Activated CD4-positive, alpha-beta memory T cell treated with anti-CD3 and anti-CD28 coated beads for 36 hours (primary cell): ENCODE measurements around the gene ZNF687. TPM values are rescaled to one million over a fixed set of nuclear protein-coding genes. Genes with fewer than 3 reads are reported as not detected.
A peak's percentile ranks its signal among the peaks of the same experiment; 100 is the strongest.

Source experiments
- CTCF ChIA-PET: fragments of 350-600 bp; sonication (Branson Sonifier 250); formaldehyde crosslinking; loops from one replicate; lab custom pipeline; 2021; ENCODE audit warnings: antibody characterized with exemption, inconsistent platforms; lab: Charles Lee
- POLR2A ChIA-PET: fragments of 350-600 bp; sonication (Branson Sonifier 250); formaldehyde crosslinking; loops from one replicate; lab custom pipeline; 2021; ENCODE audit warnings: antibody characterized with exemption; lab: Charles Lee
- DNase-seq: peaks from one replicate; pipeline ENCODE4 v3.0.0-alpha.2; 2020
- H3K27ac Mint-ChIP-seq: one replicate; pipeline ENCODE4 v1.8.0; 2021; ENCODE audit warnings: mixed read lengths
- H3K27me3 Mint-ChIP-seq: one replicate; pipeline ENCODE4 v1.8.0; 2021; ENCODE audit warnings: mixed read lengths
- H3K36me3 Mint-ChIP-seq: one replicate; pipeline ENCODE4 v1.8.0; 2021; ENCODE audit warnings: mixed read lengths
- H3K4me1 Mint-ChIP-seq: one replicate; pipeline ENCODE4 v1.8.0; 2021; ENCODE audit warnings: low read depth, mixed read lengths
- H3K4me3 Mint-ChIP-seq: one replicate; pipeline ENCODE4 v1.8.0; 2021; ENCODE audit warnings: mild to moderate bottlenecking, mixed read lengths
- H3K9me3 Mint-ChIP-seq: one replicate; pipeline ENCODE4 v1.8.0; 2021; ENCODE audit warnings: mixed read lengths
- intact Hi-C: fragments of 100-400 bp; cut with micrococcal nuclease; formaldehyde crosslinking; loops from one replicate; pipeline ENCODE4 v1.15.1; 2023
- total RNA-seq, 2 experiments: library from RNA; stranded (reverse); gene quantifications; one replicate each; pipeline ENCODE4 v1.2.3, GENCODE V29; 2021

The ZNF687 gene
- total RNA-seq, 2 experiments from 2014 or later: 27.1 to 27.2 TPM

DNA sequence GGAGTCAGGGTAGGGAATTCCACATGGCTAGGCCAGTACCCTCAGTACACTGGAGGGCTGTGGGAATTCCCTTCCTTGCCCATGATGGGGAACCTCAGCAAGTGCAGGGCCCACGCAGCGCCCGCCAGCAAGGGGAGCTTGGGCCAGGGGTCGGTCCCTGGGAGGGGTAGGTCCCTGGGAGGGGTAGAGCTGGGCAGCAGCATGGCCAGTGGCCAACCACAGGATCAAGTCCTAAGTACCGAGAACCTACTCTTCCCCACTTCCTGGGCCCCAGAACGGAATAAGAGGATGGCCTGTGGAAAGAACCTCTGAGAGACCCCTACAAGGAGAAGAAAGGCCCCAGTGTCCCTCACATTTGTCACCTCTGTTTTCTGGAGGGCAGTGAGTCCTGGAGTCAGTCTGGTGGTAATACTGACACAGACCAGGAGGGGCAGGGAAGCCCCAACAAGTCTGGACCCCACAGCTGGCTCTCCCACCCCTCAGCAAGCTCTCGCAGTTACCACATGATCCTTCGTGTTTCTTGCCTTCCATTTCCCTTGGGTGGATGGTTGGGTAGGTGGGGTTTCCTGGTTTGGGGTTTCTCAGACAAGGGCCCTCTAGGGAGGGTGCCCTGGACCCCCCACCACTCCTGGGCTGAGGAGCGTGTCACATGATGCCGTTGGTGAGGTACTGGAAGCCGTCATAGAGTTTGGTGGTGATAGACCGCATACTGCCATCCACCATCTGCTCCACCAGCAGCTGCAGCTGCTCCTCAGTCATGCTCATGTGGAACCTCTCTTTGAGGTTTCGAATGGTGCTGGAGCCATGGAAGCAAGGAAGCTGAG is 10.3 kb downstream of the ZNF687 start:
- no peak for DNase-seq
- Mint-ChIP-seq H3K4me3 (no peak overlapping the region), H3K4me1 (peaks cover 3% of the 10 kb centered on the region), H3K9me3 (no peaks in the 10 kb centered on the region), H3K27ac (no peak overlapping the region), H3K36me3 (peaks cover 33% of the 10 kb centered on the region), H3K27me3 (no peaks in the 10 kb centered on the region)
- intact Hi-C loops: no loop called here
- CTCF ChIA-PET: interaction anchor here (0.8 to 4.8 kb wide), 3 partner anchors 9 to 47 kb away, joined by 3 to 38 read pairs (median 8); no protein-coding TSS in a partner anchor
- POLR2A ChIA-PET: interaction anchor here (1.9 to 2.4 kb wide), 2 partner anchors 9 to 11 kb away, joined by 6 to 8 read pairs; partner anchors contain the start of gene ZNF687

DNA sequence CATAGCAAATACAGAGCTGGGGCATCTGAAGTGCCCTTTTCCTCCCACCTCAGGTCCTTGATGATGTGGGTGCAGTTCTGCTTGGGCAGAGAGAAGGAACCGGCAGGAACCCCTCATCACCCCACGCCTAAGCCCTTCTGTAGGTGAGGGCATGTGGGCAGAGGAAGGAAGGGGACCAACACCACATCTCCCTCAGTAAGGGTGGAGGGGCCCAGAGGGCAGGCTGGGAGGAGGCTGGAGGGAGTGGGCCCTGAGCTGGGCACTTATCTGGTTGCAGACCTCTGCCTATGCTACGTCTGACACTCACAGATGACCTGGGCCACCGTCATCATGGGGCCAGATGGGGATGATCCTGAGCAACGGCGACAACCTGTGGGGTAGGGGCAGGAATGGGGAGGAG is 11.0 kb downstream of the ZNF687 start:
- CTCF ChIA-PET: interaction anchor here (1.5 to 4.8 kb wide), 2 partner anchors 8 to 47 kb away, joined by 8 to 38 read pairs; no protein-coding TSS in a partner anchor
- intact Hi-C loops: no loop called here
- Mint-ChIP-seq H3K27me3 (no peaks in the 10 kb centered on the region), H3K36me3 (peaks cover 35% of the 10 kb centered on the region), H3K9me3 (no peaks in the 10 kb centered on the region), H3K4me3 (no peak overlapping the region), H3K4me1 (peaks cover 3% of the 10 kb centered on the region), H3K27ac (no peak overlapping the region)
- no peak for DNase-seq
- POLR2A ChIA-PET: interaction anchor here (0.9 to 2.4 kb wide), 3 partner anchors 10 to 19 kb away, joined by 4 to 8 read pairs (median 6); partner anchors contain the start of gene ZNF687

DNA sequence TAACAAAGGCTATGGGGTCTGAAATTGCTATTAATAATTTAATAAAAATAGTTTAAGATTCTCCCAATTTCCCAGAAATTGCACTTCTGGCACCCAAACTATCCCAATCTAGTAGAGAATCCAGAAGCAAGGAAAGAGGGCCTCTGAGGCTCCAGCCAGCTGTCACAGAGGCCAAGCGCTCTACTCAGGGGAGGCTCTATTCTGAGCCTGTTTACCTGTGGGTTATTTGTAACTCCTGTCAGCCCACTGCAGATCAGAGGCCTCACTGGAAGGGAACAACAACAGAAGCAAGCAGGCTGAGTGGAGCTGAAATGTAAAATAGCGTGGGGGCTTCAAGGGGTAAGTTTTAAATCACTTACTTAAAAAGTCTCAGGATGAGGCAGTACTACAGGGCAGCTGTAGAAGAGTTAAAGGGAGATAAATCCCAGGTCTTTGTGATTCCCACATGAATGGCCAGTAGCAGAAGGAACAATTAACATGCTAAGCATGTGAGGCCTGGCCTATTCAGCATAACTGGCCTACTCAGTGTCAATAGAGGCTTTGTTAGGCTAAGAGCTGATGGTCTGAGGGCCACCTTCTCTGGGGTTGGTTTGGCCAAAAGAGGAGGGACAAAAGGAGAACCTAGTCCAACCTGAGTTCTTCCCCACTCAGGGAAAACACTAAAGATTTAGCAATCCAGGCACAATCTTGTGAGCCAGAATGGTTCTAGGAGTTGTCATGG is 12.8 kb downstream of the ZNF687 start:
- POLR2A ChIA-PET: no interaction called here
- no peaks in the 10 kb centered on the region for H3K4me1 Mint-ChIP-seq
- CTCF ChIA-PET: interaction anchor here (0.9 to 4.8 kb wide), 3 partner anchors 12 to 45 kb away, joined by 3 to 38 read pairs (median 4); no protein-coding TSS in a partner anchor

DNA sequence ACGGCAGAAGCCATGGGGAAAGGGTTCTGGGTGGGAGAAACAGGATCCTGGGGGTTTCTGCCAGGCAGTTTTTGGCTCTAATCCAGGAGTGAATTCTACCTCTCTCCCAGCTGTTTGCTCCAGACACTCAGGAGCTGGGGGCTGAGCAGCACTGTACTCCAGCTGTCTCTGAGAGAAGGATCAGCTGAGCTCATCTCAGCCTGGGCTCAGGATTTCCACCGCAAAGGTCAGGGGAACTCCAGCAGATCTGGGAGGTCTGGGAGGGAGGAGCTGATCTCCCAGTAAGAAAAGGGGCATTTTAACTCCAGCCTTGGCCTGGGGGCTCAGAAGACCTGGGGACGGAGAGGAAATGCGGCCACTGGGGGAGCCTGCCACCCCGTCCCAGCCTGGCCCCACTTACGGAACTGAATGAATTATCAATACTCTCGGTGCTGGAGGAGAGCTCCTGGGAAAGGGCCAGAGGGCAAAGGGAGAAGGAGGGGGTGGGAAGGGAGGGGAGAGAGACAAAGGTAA is 27.8 kb downstream of the ZNF687 start:
- intact Hi-C loops: loop anchor here (2.0 kb wide), 1 partner anchor 89 kb away; the partner anchor contains the start of gene PSMB4
- CTCF ChIA-PET: interaction anchor here (1.8 to 6.2 kb wide), 3 partner anchors 9 to 210 kb away, joined by 4 to 88 read pairs (median 58); no protein-coding TSS in a partner anchor

More for the DNA sequence above, 12.8 kb downstream of the ZNF687 start:
- intact Hi-C loops: no loop called here
- Mint-ChIP-seq H3K4me3 (no peak overlapping the region), H3K27ac (no peak overlapping the region), H3K27me3 (no peaks in the 10 kb centered on the region), H3K9me3 (no peaks in the 10 kb centered on the region), H3K36me3 (peaks cover 36% of the 10 kb centered on the region)
- DNase-seq: no peak

DNA sequence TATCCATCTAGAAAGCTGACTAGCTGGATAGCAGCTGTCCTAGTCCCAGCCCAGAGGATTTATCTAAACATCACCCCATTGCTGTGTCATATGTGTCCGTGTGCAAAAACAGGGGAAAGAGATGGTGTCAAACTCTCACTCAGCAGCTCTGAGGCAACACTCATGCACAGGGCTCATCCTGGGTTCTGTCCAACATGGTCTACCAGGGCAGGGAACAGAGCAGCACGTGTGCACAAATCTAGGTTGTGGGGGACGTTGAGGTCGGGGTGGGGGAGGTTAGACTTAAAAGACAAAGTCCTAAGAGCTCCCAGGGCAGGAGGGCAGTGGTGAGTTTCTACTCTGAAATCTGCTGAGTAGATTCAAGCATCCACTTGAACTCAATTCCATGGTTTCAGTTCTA is 28.9 kb downstream of the ZNF687 start:
- peaks cover 41% of the 10 kb centered on the region for H3K4me1 Mint-ChIP-seq
- DNase-seq: no peak
- H3K9me3 Mint-ChIP-seq: no peaks in the 10 kb centered on the region
- ChIA-PET POLR2A (interaction anchor here (0.6 to 3.9 kb wide), 14 partner anchors 9 to 1077 kb away, joined by 3 to 41 read pairs (median 4); partner anchors contain the start of genes PI4KB, PSMB4 and ZNF687), CTCF (interaction anchor here (0.9 to 6.2 kb wide), 8 partner anchors 10 to 211 kb away, joined by 4 to 88 read pairs (median 6); partner anchors contain the start of genes PI4KB and PSMB4)
- H3K27me3 Mint-ChIP-seq: no peaks in the 10 kb centered on the region
- H3K27ac Mint-ChIP-seq: peak overlapping the region; percentile 97
- H3K4me3 Mint-ChIP-seq: no peak overlapping the region
- intact Hi-C loops: loop anchor here (1.0 to 2.0 kb wide), 4 partner anchors 16 to 88 kb away; partner anchors contain the start of genes PI4KB, PSMB4 and RFX5
- peaks cover 40% of the 10 kb centered on the region for H3K36me3 Mint-ChIP-seq

More for the DNA sequence above, 27.8 kb downstream of the ZNF687 start:
- Mint-ChIP-seq H3K27ac (no peak overlapping the region), H3K36me3 (peaks cover 42% of the 10 kb centered on the region), H3K4me3 (no peak overlapping the region), H3K9me3 (no peaks in the 10 kb centered on the region), H3K27me3 (no peaks in the 10 kb centered on the region), H3K4me1 (peaks cover 39% of the 10 kb centered on the region)
- POLR2A ChIA-PET: interaction anchor here (1.4 to 3.9 kb wide), 2 partner anchors 17 to 29 kb away, joined by 7 to 41 read pairs; partner anchors contain the start of gene PI4KB
- DNase-seq: no peak

DNA sequence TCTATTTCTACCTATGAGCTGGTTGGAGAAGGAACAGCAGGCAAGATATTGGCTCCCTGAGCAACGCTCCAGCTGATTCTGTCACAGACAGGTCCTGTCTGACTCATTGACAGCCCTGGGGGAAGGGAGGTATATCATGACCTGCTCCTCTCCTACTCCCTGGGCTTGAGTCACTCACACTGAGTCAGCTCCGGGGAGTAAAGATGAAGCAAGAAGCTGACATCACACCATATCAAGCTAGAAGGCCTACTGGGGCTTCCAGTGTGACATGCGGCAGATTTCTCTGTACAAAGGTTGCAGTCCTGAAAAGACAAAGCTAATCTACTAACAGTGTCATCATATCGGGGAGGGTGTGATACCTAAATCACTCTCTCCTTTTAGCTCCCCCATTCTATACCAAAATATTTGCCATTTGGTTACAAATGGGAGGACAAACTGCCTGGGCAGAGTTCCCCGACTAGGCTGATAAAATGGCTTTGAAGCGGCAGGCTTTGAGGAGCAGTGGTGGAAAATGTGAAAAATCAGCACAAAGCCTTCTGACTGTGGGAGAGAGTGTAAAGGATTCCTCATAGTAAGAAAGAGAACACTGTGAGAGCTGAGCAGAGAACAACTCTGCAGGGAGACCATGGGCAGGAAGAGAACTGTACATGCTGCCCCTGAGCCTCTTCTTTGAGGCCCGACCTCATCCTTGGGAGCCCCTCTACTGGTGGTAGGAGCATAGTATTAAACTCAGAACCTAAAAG is 29.7 kb downstream of the ZNF687 start:
- Mint-ChIP-seq H3K27ac (peak overlapping the region; percentile 97), H3K36me3 (peaks cover 40% of the 10 kb centered on the region), H3K4me1 (peaks cover 41% of the 10 kb centered on the region), H3K4me3 (peak overlapping the region; percentile 1), H3K27me3 (no peaks in the 10 kb centered on the region), H3K9me3 (no peaks in the 10 kb centered on the region)
- ChIA-PET CTCF (interaction anchor here (0.7 to 6.2 kb wide), 11 partner anchors 11 to 212 kb away, joined by 3 to 88 read pairs (median 4); partner anchors contain the start of genes PI4KB and PSMB4), POLR2A (interaction anchor here (0.6 to 3.9 kb wide), 14 partner anchors 9 to 1078 kb away, joined by 3 to 41 read pairs (median 4); partner anchors contain the start of genes PI4KB, PSMB4 and ZNF687)
- DNase-seq: peak; percentile 91
- intact Hi-C loops: loop anchor here (1.0 to 2.0 kb wide), 4 partner anchors 16 to 87 kb away; partner anchors contain the start of genes PI4KB, PSMB4 and RFX5

DNA sequence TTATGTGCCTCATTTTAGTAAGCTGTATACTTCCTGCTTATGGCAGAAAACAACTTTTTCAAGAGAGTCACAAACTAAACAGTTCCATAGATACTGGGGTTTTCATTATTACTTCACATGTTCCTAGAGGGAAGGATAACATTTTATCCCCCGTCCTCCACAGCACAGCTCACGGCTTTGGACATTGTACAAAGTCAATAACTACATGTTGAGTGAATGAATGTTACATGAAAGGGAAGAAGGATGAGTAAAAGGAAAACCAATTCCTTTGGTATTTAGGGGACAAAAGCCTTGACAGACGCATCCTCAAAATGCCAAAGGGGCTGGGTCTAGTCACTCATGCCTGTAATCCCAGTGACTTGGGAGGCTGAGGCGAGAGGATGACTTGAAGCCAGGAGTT is 30.3 kb downstream of the ZNF687 start:
- Mint-ChIP-seq H3K4me1 (peaks cover 41% of the 10 kb centered on the region), H3K27ac (peak overlapping the region; percentile 97), H3K36me3 (peaks cover 35% of the 10 kb centered on the region), H3K27me3 (no peaks in the 10 kb centered on the region), H3K9me3 (no peaks in the 10 kb centered on the region), H3K4me3 (no peak overlapping the region)
- no peak for DNase-seq
- intact Hi-C loops: no loop called here
- ChIA-PET POLR2A (interaction anchor here (0.6 to 3.9 kb wide), 9 partner anchors 11 to 256 kb away, joined by 3 to 41 read pairs (median 5); partner anchors contain the start of genes PI4KB and ZNF687), CTCF (interaction anchor here (1.4 to 6.2 kb wide), 4 partner anchors 11 to 60 kb away, joined by 4 to 88 read pairs (median 40); partner anchors contain the start of gene PI4KB)

DNA sequence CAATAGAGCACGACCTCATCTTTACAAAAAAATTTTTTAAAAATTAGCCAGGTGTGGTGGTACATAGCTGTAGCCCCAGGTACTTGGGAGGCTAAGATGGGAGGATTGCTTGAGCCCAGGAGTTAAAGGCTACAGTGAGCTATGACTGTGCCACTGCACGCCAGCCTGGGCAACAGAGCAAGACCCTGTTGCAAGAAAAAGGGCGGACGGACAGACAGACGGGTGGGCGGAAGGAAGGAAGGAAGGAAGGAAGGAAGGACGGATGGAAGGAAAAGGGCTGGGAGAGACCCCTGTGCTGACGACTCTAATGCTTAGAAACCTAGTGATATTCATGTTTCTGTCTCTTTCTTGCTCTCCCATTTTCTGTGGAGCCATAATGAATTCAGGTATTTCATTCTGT is 30.7 kb downstream of the ZNF687 start:
- Mint-ChIP-seq H3K27me3 (no peaks in the 10 kb centered on the region), H3K4me3 (no peak overlapping the region), H3K36me3 (peaks cover 35% of the 10 kb centered on the region), H3K27ac (peak overlapping the region; percentile 97), H3K4me1 (peaks cover 41% of the 10 kb centered on the region), H3K9me3 (no peaks in the 10 kb centered on the region)
- no peak for DNase-seq
- CTCF ChIA-PET: interaction anchor here (1.4 to 6.2 kb wide), 4 partner anchors 12 to 61 kb away, joined by 4 to 88 read pairs (median 40); partner anchors contain the start of gene PI4KB
- POLR2A ChIA-PET: interaction anchor here (0.5 to 3.9 kb wide), 8 partner anchors 11 to 256 kb away, joined by 3 to 41 read pairs (median 4); partner anchors contain the start of genes PI4KB and ZNF687
- intact Hi-C loops: no loop called here

DNA sequence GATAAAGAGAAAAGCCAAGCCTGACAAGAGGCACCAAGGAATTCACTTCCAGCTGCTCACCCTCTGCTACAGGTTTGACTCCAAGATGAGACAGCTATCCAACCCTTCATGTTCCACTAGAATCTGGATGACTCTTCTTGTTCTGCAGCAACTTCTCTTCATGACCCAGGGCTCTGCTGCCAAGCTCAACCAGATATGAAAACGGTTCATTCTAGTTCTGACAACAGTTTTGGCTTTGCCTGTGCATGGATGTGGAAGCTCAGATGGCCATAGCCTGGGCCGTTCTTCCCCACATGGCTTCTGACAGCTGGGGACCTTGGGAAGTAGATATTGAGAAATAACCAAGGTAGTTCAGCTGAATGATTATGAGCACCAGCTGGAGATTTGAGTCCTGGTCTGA is 31.4 kb downstream of the ZNF687 start:
- Mint-ChIP-seq H3K4me3 (no peak overlapping the region), H3K36me3 (peaks cover 35% of the 10 kb centered on the region), H3K27ac (peak overlapping the region; percentile 97), H3K4me1 (peaks cover 41% of the 10 kb centered on the region), H3K27me3 (no peaks in the 10 kb centered on the region), H3K9me3 (no peaks in the 10 kb centered on the region)
- no peak for DNase-seq
- CTCF ChIA-PET: interaction anchor here (0.9 to 6.2 kb wide), 3 partner anchors 12 to 29 kb away, joined by 3 to 88 read pairs (median 58); no protein-coding TSS in a partner anchor
- intact Hi-C loops: no loop called here
- POLR2A ChIA-PET: interaction anchor here (0.8 to 1.4 kb wide), 3 partner anchors 13 to 114 kb away, joined by 3 to 4 read pairs (median 3); partner anchors contain the start of gene PI4KB
